ENCODE data around the gene VTI1A.
"Not testable (repeated sequence)": the region's sequence is repeated elsewhere in the genome, so short reads cannot be mapped to it uniquely, and the experiment has no call there.

Gene VTI1A

GRCh38 chr10:112552593-112553110, 105.6 kb downstream of the VTI1A start:
- no peak for DNase-seq

- DNase-seq: no peak
Measured at GRCh38 chr10:112553315-112553714, 106.3 kb downstream of the VTI1A start.

GRCh38 chr10:112554263-112554662, 107.2 kb downstream of the VTI1A start:
- no peak for DNase-seq

- DNase-seq: no peak
Measured at GRCh38 chr10:112557197-112557596, 110.2 kb downstream of the VTI1A start.

- no peak for DNase-seq
Measured at GRCh38 chr10:112558476-112559142, 111.6 kb downstream of the VTI1A start.

- no peak for DNase-seq
Measured at GRCh38 chr10:112559349-112559748, 112.3 kb downstream of the VTI1A start.

- DNase-seq: no peak
Measured at GRCh38 chr10:112562122-112562521, 115.1 kb downstream of the VTI1A start.

GRCh38 chr10:112562809-112563663, 116.0 kb downstream of the VTI1A start:
- DNase-seq: no peak

- DNase-seq: no peak
Measured at GRCh38 chr10:112564337-112564736, 117.3 kb downstream of the VTI1A start.

- DNase-seq: no peak
Measured at GRCh38 chr10:112565434-112566053, 118.5 kb downstream of the VTI1A start.

- DNase-seq: no peak
Measured at GRCh38 chr10:112570585-112570984, 123.6 kb downstream of the VTI1A start.

GRCh38 chr10:112579578-112579977, 132.6 kb downstream of the VTI1A start:
- no peak for DNase-seq

- DNase-seq: no peak
Measured at GRCh38 chr10:112580267-112580666, 133.3 kb downstream of the VTI1A start.

- DNase-seq: no peak
Measured at GRCh38 chr10:112581921-112582320, 134.9 kb downstream of the VTI1A start.

- DNase-seq: no peak
Measured at GRCh38 chr10:112583236-112583939, 136.4 kb downstream of the VTI1A start.

GRCh38 chr10:112584276-112584675, 137.3 kb downstream of the VTI1A start:
- DNase-seq: no peak

GRCh38 chr10:112585126-112585525, 138.1 kb downstream of the VTI1A start:
- DNase-seq: no peak

- DNase-seq: no peak
Measured at GRCh38 chr10:112585960-112586359, 138.9 kb downstream of the VTI1A start.

- DNase-seq: no peak
Measured at GRCh38 chr10:112587729-112588128, 140.7 kb downstream of the VTI1A start.

GRCh38 chr10:112588225-112588990, 141.4 kb downstream of the VTI1A start:
- DNase-seq: no peak

- no peak for DNase-seq
Measured at GRCh38 chr10:112589081-112589480, 142.1 kb downstream of the VTI1A start.

GRCh38 chr10:112590786-112591185, 143.8 kb downstream of the VTI1A start:
- DNase-seq: not testable (repeated sequence)
